Hematopoietic multipotent progenitor cell (in vitro differentiated cells): ENCODE data around the gene PGP. TPM values are rescaled to one million over a fixed set of nuclear protein-coding genes. Genes with fewer than 3 reads are reported as not detected.
A peak's percentile ranks its signal among the peaks of the same experiment; 100 is the strongest.
"Not testable (repeated sequence)": the region's sequence is repeated elsewhere in the genome, so short reads cannot be mapped to it uniquely, and the experiment has no call there.

Experiments
- DNase-seq, 3 donors: peaks; one replicate each; pipeline ENCODE4 v3.0.0-alpha.2; 2011 to 2015; ENCODE audit warnings: low read depth in 2 of 3, low spot score in 2 of 3
- total RNA-seq: library from RNA; depleted of rRNA; stranded (reverse); fragments of >200 nt; gene quantifications from one replicate; pipeline ENCODE4 v1.2.3, GENCODE V29; 2012

Gene PGP, protein sequence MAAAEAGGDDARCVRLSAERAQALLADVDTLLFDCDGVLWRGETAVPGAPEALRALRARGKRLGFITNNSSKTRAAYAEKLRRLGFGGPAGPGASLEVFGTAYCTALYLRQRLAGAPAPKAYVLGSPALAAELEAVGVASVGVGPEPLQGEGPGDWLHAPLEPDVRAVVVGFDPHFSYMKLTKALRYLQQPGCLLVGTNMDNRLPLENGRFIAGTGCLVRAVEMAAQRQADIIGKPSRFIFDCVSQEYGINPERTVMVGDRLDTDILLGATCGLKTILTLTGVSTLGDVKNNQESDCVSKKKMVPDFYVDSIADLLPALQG
- 12.9 TPM for total RNA-seq

DNA sequence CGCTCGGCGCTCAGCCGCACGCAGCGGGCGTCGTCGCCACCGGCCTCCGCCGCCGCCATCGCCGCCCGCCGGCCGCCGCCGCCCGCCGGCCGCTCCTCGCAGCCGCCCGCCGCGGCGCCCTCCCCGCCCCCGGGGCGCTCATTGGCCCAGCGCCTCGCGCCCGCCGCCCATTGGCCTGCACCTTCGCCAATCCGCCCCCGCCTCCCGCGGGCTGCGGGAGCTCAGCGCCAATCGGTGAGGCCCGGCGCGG lies at the start of gene PGP:
TSS of gene PGP (minus strand) at position 122 of the 250 bp plus-strand sequence. CDS start at position 59, 63 bp downstream.
- no peak for DNase-seq

DNA sequence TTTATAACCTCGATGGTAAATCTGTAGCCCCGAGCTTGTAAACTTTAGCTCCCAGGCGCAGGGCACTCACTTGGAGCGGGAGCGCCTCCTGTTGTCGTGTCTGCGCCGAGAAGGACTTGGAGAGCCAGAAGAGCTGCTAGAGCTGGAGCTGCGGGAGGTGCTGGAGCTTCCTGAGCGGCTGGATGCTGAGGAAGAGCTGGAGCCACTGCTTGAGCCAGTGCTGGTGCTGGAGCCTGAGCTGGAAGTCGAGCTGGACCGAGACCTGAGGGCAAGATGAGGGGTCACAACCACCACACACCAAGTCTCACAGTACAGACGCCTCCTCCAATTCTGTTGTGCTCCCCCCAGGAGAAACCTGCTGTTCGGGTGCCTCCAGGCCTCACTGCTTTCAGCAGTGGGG lies 48.4 kb upstream of the PGP start:
- not testable (repeated sequence) for DNase-seq

DNA sequence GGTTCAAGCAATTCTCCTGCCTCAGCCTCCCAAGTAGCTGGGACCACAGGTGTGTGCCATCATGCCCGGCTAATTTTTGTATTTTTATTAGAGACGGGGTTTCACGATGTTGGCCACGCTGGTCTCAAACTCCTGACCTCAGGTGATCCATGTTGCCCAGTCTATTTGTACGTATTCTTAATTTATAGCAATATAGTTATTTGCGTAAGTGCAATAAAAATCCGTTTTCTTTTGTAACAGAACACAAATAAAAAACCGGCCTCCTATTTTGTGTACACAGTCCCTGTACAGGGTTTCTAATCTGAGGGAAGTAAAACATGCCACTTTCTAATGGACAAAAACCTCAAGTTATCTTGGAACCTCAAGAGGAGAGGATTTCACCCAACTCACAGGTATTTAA lies 45.6 kb upstream of the PGP start:
- DNase-seq: no peak

DNA sequence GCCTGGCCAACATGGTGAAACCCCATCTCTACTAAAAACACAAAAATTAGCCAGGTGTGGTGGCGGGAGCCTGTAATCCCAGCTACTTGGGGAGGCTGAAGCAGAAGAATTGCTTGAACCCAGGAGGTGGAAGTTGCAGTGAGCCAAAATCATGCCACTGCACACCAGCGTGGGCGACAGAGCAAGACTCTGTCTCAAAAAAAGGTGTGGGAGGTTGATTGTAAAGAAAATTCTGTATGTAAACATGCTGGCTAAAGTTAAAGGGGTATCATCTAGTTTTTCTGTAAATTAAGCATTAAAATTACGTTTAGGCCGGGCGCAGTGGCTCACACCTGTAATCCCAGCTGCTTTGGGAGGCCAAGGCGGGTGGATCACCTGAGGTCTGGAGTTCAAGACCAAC lies 43.9 kb upstream of the PGP start:
- not testable (repeated sequence) for DNase-seq

DNA sequence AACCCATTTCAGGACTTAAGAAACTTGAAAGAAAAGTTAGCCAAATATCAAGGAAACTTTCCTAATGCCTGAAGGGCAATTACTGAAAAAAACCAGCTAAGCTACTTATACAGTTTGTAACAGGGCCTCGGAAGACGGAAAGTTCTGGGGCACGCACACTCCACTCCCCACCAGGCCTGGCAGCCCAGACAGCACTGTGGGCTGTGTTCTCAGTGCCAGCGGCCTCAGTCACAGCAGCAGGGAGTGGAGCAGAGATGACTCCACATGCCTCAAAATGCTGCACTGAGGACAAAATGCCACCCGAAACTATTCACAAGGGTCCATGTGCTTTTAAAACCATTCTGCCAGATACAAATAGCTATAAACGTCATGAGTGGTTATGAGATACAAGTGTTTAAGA lies 43.1 kb upstream of the PGP start:
- DNase-seq: no peak

DNA sequence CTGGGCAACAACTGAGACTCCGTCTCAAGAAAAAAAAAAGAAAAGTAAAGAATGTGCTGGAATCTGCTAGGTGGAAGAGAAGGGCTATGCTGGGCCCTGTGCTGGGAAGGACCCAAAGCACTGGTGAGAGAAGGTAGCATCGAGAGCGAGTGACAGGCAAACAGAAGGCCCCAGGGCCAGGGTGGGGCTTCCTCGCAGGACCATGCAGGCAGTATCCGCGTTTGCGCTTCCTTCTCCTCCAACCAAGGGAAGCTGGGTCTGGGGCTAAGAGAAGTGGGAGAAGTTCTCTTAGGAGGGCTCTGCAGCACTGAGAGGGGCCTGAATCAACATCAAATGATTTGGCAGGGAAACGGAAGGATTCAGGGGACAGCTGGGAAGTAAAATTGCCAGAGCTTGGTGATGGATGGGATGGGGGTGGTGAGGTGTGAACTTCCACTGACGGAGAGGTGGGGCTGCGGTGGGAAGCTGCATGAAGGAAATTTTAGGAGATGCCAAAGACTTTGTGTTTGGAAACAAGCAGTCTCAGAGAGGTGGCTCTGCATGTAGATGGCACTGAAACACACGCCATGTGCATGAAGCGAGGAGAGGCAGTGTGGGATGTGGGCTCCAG lies 42.0 kb upstream of the PGP start:
- DNase-seq: no peak

DNA sequence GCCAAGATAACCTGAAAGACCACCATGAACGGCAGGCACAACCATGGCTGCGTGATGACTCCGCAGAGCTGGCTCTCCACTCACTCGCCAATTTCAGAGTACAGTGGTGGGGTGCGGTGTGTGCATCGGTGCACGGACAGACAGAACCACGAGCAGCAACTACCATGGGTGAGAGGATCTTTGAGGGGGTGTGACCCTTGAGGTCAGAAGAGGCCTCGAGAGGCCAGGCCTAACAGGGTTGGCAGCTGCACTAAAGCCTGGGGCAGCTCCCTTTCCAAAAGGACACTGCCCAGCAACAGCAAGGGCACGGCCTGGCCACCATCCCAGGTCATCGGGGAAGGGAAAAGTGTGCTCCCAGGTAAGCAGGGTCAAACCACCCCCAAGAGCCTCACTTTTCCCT lies 38.7 kb upstream of the PGP start:
- no peak for DNase-seq

DNA sequence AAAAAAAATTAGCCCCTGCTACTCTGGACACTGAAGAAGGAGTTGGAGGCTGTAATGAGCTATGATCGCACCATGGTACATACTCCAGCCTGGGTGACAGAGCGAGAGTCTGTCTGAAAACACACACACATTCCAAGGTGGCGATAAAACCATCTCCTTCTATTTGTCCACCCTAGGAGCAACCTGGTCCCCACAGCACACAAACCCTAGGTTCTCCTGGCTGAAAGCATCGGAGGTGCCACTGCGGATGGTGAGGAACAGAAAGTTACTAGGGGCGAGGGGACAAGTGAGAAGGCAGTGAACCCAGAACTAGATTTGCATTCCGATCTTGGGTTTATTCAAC lies 38.1 kb upstream of the PGP start:
- no peak for DNase-seq

DNA sequence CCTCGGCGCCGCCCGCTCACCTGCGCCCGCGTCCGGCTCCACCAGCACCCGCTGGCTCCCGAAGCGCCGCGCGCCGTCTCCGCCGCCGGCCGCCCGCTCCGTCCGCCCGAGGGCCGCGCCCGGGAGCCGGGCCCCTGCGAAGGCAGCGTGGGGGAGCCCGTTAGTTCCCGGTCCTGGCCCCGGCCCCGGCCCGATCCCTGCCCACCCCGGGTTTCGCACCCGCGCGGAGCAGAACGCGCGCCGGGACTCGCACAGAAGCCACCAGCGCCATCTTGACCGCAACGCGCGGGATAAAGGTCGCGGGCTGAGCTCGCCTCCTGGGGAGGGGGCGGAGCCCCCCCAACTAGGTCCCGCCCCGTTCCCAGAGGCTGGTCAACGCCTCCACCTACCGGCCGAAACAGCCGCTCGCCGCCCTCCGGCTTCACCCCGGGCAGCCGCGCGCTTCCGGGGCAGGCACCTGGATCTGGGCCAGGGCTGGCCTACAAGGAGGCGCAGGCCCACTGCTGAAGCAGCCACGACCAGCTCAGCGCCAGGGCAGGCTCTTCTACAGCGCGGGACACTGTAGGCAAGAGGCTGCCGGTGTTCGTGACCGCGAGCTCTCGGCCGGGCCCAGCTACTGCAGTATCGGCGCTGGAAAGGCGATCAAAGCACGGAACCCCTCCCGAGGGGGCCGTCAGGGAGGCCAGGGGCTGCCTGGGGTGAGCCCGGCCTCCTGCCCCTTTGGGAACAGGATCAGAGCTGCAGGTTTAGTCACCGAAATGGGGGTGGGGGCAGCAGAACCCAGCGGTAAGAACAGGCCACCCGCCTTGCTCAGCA lies 36.9 kb upstream of the PGP start, which contains the start of gene ECI1:
TSS of gene ECI1 (minus strand) at position 292 of the 816 bp plus-strand sequence. CDS start at position 271, 21 bp downstream.
- DNase-seq: peak; percentile 62 to 90 (median 82)

DNA sequence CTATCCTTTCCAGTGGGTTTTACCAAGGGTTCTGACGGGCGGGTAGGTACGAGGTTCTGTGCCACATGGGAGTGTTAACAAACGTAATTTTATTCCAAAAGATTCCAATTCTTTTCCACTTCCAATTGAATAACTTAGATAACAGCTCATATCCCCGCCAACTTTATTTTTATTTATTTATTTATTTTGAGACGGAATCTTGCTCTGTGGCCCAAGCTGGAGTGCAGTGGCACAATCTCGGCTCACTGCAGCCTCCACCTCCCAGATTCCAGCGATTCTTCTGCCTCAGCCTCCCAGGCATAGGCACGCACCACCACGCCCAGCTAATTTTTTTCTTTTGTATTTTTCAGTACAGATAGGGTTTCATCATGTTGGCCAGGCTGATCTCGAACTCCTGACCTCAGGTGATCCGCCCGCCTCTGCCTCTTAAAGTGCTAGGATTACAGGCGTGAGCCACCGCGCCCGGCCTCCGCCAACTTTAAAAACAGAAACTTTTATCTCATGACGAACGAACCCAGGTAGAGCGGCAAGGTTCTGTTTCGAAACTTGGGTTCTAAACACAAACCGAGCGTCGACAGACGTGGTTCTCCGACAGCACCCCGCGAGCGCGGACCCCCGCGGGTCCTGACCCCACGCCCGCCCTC lies 36.1 kb upstream of the PGP start:
- DNase-seq: peak; percentile 23 to 43 (median 33)

DNA sequence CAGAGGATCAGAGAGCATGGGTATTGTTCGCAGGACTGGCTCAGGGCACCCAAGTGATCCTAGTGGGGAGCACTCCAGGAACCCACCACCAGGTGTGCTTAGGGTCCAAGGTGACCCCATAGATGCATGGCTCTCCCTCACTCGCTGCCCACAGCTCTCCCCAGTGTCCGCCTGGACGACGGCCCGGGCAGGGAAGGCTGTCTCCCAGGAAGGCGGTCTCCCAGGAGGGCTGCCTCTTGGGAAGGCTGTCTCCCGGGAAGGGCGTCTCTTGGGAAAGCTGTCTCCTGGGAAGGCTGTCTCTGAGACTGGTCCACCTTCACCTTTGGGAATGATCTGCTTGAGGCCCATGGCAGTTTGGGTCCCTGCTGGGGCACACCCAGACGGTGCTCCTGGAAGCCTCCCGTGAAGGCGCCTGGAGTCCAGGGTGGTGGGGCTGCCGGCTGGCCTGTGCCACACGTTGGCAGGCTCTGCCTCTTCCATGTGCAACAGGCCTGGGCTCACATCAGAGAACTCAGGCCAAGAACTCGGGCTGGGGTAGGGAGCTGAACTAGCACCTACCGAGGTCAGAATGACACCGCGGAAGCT lies 31.8 kb upstream of the PGP start:
- no peak for DNase-seq

DNA sequence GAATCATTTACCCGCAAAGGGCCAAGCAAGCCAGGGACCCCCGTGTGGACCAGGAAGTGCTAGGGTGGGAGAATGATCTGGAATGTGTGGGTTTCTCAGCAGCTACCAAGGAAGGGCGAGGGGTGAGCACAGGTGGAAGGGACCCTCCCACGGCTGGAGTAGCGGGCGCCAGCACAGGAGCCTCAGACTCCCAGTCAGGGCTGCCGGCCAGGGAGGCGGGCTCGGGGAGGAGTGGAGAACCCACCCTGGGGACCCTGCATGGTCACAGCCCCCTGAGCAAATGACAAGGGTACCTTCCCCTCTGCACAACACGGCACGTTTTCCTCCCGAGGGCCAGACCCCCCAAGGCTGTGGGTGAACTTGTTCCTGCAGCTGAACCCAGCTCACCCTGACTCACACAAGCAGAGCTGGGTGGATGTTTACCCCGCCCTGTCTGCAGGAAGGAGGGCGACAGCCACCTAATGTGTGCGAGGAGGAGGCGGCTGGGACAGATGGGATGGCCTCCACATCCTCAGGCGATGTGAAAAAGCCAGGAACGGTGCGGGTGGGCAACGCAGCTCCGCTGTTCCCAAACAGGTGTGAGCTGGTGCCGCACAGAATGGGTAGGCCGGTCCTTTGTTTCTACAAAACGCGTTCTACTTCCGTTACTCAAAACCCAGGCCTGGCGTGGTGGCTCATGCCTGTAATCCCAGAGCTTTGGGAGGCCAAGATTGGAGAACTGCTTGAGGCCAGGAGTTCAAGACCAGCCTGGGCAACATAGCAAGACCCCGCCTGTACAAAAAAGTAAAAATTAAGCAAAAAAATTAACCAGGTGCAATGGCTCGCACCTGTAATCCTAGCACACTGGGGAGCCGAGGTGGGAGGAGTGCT lies 30.5 kb upstream of the PGP start:
- no peak for DNase-seq

DNA sequence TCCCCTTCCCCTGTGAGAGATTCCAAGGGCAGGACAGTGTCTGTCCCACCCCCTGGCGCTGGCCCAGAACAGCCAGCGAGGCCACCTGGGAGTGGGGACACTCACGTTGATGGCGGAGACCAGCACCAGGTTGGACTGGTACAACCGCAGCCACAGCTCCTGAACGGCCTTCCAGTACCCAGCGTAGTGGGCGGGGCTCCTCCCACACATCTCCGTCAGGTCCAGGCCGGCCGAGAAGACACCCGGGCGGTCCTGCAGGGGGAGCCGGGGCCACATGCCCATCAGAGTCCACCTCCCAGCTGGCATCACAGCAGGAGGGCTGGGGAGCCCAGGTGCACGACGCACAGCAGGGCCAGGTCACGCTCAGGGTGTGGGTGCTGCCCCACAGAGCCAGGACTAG lies 29.7 kb upstream of the PGP start:
- DNase-seq: no peak

DNA sequence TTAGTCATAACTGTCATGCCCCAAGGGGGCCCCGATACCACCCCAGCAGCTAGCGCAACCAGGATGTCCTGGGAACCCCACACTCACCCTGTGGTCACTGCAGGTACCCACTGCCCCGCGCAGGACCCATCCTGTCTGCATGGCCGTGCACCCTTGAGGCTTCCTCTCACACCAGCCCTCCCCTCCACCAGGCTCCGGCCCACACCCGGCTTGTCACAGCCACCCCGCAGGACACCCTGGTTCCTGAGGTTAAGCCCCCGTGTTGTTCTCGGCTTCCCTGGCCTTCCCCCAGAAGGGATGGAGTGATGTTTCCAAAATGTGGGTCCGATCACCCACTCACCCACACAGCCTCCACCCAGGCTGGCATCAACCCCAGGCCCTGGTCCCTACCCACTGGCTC lies 29.1 kb upstream of the PGP start:
- no peak for DNase-seq

DNA sequence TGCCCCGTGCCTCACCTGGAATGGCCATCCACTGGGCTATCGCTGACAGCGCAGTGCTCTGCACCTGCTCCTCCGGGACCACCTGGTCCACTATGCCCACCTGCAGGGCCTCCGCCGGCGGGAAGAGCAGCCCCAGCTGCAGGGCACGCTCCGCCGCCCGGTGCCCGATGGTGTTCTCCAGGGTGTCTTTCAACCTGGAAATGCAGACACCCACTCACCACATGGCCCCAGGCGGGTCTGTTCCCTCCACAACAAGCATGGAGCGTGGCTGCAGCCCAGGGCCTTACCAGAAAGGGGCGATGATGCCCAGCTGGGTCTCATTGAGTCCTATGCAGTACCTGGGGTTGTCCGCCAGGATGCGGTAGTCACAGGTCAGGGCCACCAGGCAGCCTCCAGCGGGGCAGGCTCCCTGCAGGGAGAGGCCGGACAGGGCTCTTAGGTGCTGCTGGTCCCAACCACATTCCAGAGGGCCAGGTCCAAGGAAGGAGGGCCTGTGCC lies 28.4 kb upstream of the PGP start:
- DNase-seq: no peak

DNA sequence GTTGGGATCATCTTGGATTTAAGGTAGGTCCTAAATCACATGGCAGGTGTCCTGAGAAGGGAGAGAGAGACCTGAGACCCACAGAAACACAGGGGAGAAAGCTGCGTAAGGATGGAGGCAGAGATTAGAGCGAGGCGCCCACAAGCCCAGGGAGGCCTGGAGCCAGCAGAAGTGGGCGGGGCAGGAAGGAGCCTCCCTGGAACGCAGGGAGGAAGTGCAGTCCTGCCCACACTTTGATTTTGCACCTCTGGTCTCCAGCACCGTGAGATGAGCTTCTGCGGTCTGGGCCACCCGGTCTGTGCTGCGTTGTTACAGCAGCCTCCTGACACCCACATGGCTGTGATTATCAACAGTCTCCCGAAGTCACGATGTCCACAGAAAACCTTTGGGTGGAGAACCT lies 28.0 kb upstream of the PGP start:
- no peak for DNase-seq

DNA sequence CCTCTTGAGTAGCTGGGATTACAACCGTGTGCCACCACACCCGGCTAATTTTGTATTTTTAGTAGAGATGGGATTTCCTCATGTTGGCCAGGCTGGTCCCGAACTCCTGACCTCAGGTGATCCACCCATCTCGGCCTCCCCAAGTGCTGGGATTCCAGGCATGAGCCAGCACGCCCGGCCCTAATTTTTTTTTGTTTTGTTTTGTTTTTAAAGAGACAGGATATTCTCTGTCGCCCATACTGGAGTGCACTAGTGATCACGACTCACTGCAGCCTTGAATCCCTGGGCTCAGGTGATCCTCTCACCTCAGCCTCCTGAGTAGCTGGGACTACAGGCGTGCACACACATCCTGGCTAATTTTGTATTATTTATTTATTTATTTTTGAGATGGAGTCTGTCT lies 25.7 kb upstream of the PGP start:
- not testable (repeated sequence) for DNase-seq

DNA sequence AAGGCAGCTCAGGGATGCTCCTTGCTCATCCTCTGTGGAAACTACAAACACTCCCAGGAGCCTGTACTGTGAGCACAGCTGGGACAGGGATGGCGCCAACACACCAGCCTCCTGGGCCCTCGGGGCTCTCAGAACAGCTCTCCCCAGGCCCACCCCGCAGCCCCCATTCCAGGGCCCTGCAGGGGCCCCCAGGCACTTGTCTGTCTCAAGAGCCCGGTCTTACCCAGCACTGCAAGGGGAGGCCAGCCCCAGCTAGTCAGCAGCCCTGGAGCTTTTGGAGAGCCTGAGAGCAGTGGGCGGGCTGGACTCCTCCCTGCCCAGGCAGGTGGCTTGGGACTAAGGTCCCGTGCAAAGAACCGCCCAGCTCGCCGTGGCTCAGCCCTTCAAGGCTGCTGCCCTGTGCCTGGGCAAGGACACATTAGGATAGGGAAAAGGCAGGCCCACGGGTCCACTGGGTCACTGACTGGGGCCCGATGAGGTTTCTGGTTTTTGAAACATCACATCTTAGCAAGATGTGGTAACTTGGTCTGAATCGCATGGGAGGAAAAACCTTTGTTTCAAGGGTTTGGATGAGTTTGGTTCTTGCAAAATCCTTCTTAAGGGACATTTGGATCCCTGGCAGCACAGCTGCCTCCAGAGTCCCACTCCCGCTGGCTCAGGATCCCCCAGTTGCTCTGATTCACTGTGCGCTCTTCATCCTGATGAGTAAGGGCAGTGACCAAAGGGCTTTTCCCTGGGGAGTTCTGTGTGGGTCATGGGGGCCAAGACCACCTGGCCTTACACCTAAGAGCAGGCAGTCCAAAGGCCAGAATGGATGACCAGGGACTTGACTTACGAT lies 24.4 kb upstream of the PGP start:
- no peak for DNase-seq
